Loucy (cell line): ENCODE measurements around the gene TNPO3.

ENCODE experiments used
- CTCF ChIP-seq: fragments of 200-600 bp; sonication (generic); conservative IDR thresholded peaks from 2 replicates; pipeline ENCODE4 v1.5.1; 2014; ENCODE audit warnings: mild to moderate bottlenecking, antibody characterized with exemption, low read length
- EZH2phosphoT487 ChIP-seq: fragments of 200-600 bp; IDR thresholded peaks from 2 replicates; pipeline ENCODE4 v1.6.1; 2018; ENCODE audit warnings: antibody characterized with exemption, mild to moderate bottlenecking, moderate library complexity, borderline replicate concordance

- TF ChIP-seq CTCF (no peak), EZH2phosphoT487 (no peak)
Measured at GRCh38 chr7:128911423-128912031, 143.4 kb downstream of the TNPO3 start.
